Naive thymus-derived CD4-positive, alpha-beta T cell (primary cell): Measurements from ENCODE around the gene GCLC. TPM values are rescaled to one million over a fixed set of nuclear protein-coding genes. Genes with fewer than 3 reads are reported as not detected.

Source experiments
- ATAC-seq: fragments of 150-1000 bp; cut with Tn5 transposase; 2 replicates; pipeline ENCODE4 v1.10.0; 2021; ENCODE audit warnings: mild to moderate bottlenecking, moderate library complexity
- CTCF ChIA-PET: fragments of 350-600 bp; sonication (Branson Sonifier 250); formaldehyde crosslinking; loops from one replicate; lab custom pipeline; 2021; ENCODE audit warnings: antibody characterized with exemption; lab: Charles Lee
- POLR2A ChIA-PET: fragments of 350-600 bp; sonication (Branson Sonifier 250); formaldehyde crosslinking; loops from one replicate; lab custom pipeline; 2021; ENCODE audit warnings: antibody characterized with exemption, inconsistent platforms; lab: Charles Lee
- DNase-seq, 9 donors: peaks; one replicate each; pipeline versions ENCODE4 v3.0.0 to v3.0.0-alpha.2; 2020 to 2022; ENCODE audit warnings: mixed read lengths in 1 of 9
- H3K27ac ChIP-seq: one replicate; pipeline ENCODE4 v1.7.0; 2013; ENCODE audit warnings: mild to moderate bottlenecking, low read depth, low read length, moderate library complexity
- H3K27me3 ChIP-seq, 2 donors: one replicate each; pipeline ENCODE4 v1.7.0; 2013; ENCODE audit warnings: low read length in 2 of 2, mild to moderate bottlenecking in 2 of 2, moderate library complexity in 2 of 2; ENCODE audit not compliant: control insufficient read depth in 2 of 2, insufficient read depth in 2 of 2
- H3K36me3 ChIP-seq, 3 experiments: 1 replicate in 2 of 3; 2 replicates in 1 of 3; pipeline ENCODE4 v1.7.0; 2013; ENCODE audit warnings: low read length in 3 of 3, mild to moderate bottlenecking in 3 of 3, moderate library complexity in 1 of 3; ENCODE audit not compliant: insufficient read depth in 3 of 3, control insufficient read depth in 2 of 3
- H3K4me1 ChIP-seq, 2 donors: one replicate each; pipeline ENCODE4 v1.7.0; 2013; ENCODE audit warnings: low read length in 2 of 2, mild to moderate bottlenecking in 2 of 2, moderate library complexity in 1 of 2; ENCODE audit not compliant: control insufficient read depth in 2 of 2, insufficient read depth in 2 of 2
- H3K4me3 ChIP-seq: 2 replicates; pipeline ENCODE4 v1.7.0; 2013; ENCODE audit warnings: mild to moderate bottlenecking, low read length
- H3K9me3 ChIP-seq, 3 experiments: 1 replicate in 2 of 3; 2 replicates in 1 of 3; pipeline ENCODE4 v1.7.0; 2013; ENCODE audit warnings: low read length in 3 of 3; ENCODE audit not compliant: control insufficient read depth in 2 of 3
- H3K27ac Mint-ChIP-seq, 9 donors: one replicate each; pipeline ENCODE4 v1.8.0; 2020 to 2022; ENCODE audit warnings: mixed read lengths in 9 of 9, mild to moderate bottlenecking in 8 of 9, moderate library complexity in 5 of 9, inconsistent platforms in 2 of 9
- H3K27me3 Mint-ChIP-seq, 5 donors: one replicate each; pipeline ENCODE4 v1.8.0; 2021 to 2022; ENCODE audit warnings: mixed read lengths in 5 of 5, mild to moderate bottlenecking in 1 of 5
- H3K36me3 Mint-ChIP-seq, 5 donors: one replicate each; pipeline ENCODE4 v1.8.0; 2020 to 2022; ENCODE audit warnings: mixed read lengths in 5 of 5, mild to moderate bottlenecking in 3 of 5, inconsistent platforms in 1 of 5
- H3K4me1 Mint-ChIP-seq, 7 donors: one replicate each; pipeline ENCODE4 v1.8.0; 2020 to 2022; ENCODE audit warnings: mixed read lengths in 7 of 7, mild to moderate bottlenecking in 3 of 7, inconsistent platforms in 1 of 7
- H3K4me3 Mint-ChIP-seq, 10 donors: one replicate each; pipeline ENCODE4 v1.8.0; 2020 to 2022; ENCODE audit warnings: mild to moderate bottlenecking in 10 of 10, mixed read lengths in 10 of 10, moderate library complexity in 6 of 10, inconsistent platforms in 2 of 10
- H3K9me3 Mint-ChIP-seq, 11 donors: one replicate each; pipeline ENCODE4 v1.8.0; 2020 to 2022; ENCODE audit warnings: mixed read lengths in 11 of 11, mild to moderate bottlenecking in 4 of 11, inconsistent platforms in 1 of 11, moderate library complexity in 1 of 11
- intact Hi-C, 2 donors: fragments of 100-400 bp; cut with micrococcal nuclease; formaldehyde crosslinking; loops; one replicate each; pipeline ENCODE4 v1.15.1; 2023
- polyA plus RNA-seq, 2 donors: library from polyadenylated mRNA; unstranded; fragments of 300-500 nt; fragmentation: Illumina TruSeq; gene quantifications; one replicate each; pipeline ENCODE4 v1.2.3, GENCODE V29; 2021
- total RNA-seq, 6 experiments: library from RNA in 5 of 6; stranded (reverse) in 5 of 6; gene quantifications; 1 replicate in 5 of 6; 2 replicates in 1 of 6; pipeline ENCODE4 v1.2.3 and lab custom pipeline; 2021 to 2026

The GCLC gene
- total and polyA plus RNA-seq, 7 experiments from 2014 or later: 8.3 to 37.5 (median 27.5) TPM

- Histone ChIP-seq H3K36me3 (no peaks in the 10 kb centered on the region), H3K4me3 (no peak overlapping the region), H3K27ac (no peak overlapping the region), H3K9me3 (no peaks in the 10 kb centered on the region), H3K4me1 (no peaks in the 10 kb centered on the region), H3K27me3 (peaks cover 0 to 4% of the 10 kb centered on the region in 2 donors)
- Mint-ChIP-seq H3K9me3 (no peaks in the 10 kb centered on the region), H3K36me3 (no peaks in the 10 kb centered on the region), H3K27ac (no peak overlapping the region), H3K27me3 (peaks cover 0 to 5% (median 0%) of the 10 kb centered on the region in 5 donors), H3K4me3 (no peak overlapping the region), H3K4me1 (peaks cover 0 to 8% (median 0%) of the 10 kb centered on the region in 7 donors)
- intact Hi-C loops: no loop called here
- ChIA-PET POLR2A (no interaction called here), CTCF (no interaction called here)
- ATAC-seq (no peak), DNase-seq (no peak)
These were observed 40.5 kb upstream of the GCLC start for GRCh38 chr6:53585208-53585900.

- H3K4me3 ChIP-seq: no peak overlapping the region
- no peaks in the 10 kb centered on the region for H3K9me3 Mint-ChIP-seq
These were observed 39.8 kb upstream of the GCLC start for GRCh38 chr6:53584726-53585125.

GRCh38 chr6:53583451-53583850, 38.5 kb upstream of the GCLC start:
- no peaks in the 10 kb centered on the region for H3K4me1 ChIP-seq

More at GRCh38 chr6:53584726-53585125, 39.8 kb upstream of the GCLC start:
- no peak overlapping the region for H3K27ac Mint-ChIP-seq
- Histone ChIP-seq H3K9me3 (no peaks in the 10 kb centered on the region), H3K27me3 (peaks cover 0 to 4% of the 10 kb centered on the region in 2 donors), H3K4me1 (no peaks in the 10 kb centered on the region), H3K27ac (no peak overlapping the region), H3K36me3 (no peaks in the 10 kb centered on the region)
- peaks cover 0 to 5% (median 0%) of the 10 kb centered on the region in 5 donors for H3K27me3 Mint-ChIP-seq
- H3K4me3 Mint-ChIP-seq: no peak overlapping the region
- DNase-seq (no peak), ATAC-seq (peak; percentile 31)
- CTCF ChIA-PET: no interaction called here
- H3K4me1 Mint-ChIP-seq: peaks cover 0 to 8% (median 0%) of the 10 kb centered on the region in 7 donors
- no peaks in the 10 kb centered on the region for H3K36me3 Mint-ChIP-seq
- intact Hi-C loops: no loop called here
- POLR2A ChIA-PET: no interaction called here

GRCh38 chr6:53582963-53583362, 38.1 kb upstream of the GCLC start:
- Histone ChIP-seq H3K9me3 (no peaks in the 10 kb centered on the region), H3K27me3 (peaks cover 0 to 4% of the 10 kb centered on the region in 2 donors), H3K27ac (no peak overlapping the region), H3K4me1 (no peaks in the 10 kb centered on the region), H3K4me3 (no peak overlapping the region), H3K36me3 (no peaks in the 10 kb centered on the region)
- POLR2A ChIA-PET: no interaction called here
- Mint-ChIP-seq H3K4me1 (peaks cover 0 to 8% (median 0%) of the 10 kb centered on the region in 7 donors), H3K27me3 (no peaks in the 10 kb centered on the region), H3K36me3 (no peaks in the 10 kb centered on the region), H3K9me3 (no peaks in the 10 kb centered on the region), H3K27ac (no peak overlapping the region), H3K4me3 (no peak overlapping the region)
- ATAC-seq (no peak), DNase-seq (no peak)
- intact Hi-C loops: no loop called here
- CTCF ChIA-PET: no interaction called here

More at GRCh38 chr6:53583451-53583850, 38.5 kb upstream of the GCLC start:
- no peaks in the 10 kb centered on the region for H3K9me3 Mint-ChIP-seq
- H3K27me3 Mint-ChIP-seq: no peaks in the 10 kb centered on the region
- H3K4me3 ChIP-seq: no peak overlapping the region
- ChIA-PET CTCF (no interaction called here), POLR2A (no interaction called here)
- peaks cover 0 to 4% of the 10 kb centered on the region in 2 donors for H3K27me3 ChIP-seq
- H3K27ac Mint-ChIP-seq: no peak overlapping the region
- no peak overlapping the region for H3K4me3 Mint-ChIP-seq
- no peaks in the 10 kb centered on the region for H3K9me3 ChIP-seq
- DNase-seq (no peak), ATAC-seq (no peak)
- intact Hi-C loops: no loop called here
- H3K36me3 Mint-ChIP-seq: no peaks in the 10 kb centered on the region
- peaks cover 0 to 8% (median 0%) of the 10 kb centered on the region in 7 donors for H3K4me1 Mint-ChIP-seq
- no peaks in the 10 kb centered on the region for H3K36me3 ChIP-seq
- H3K27ac ChIP-seq: no peak overlapping the region

- ATAC-seq (no peak), DNase-seq (no peak)
- Mint-ChIP-seq H3K27me3 (no peaks in the 10 kb centered on the region), H3K36me3 (no peaks in the 10 kb centered on the region), H3K27ac (peak overlapping the region in 1 of 9 donors; percentile 10), H3K9me3 (no peaks in the 10 kb centered on the region), H3K4me1 (peaks cover 0 to 8% (median 0%) of the 10 kb centered on the region in 7 donors), H3K4me3 (no peak overlapping the region)
- intact Hi-C loops: no loop called here
- no peaks in the 10 kb centered on the region for H3K36me3 ChIP-seq
- no peak overlapping the region for H3K4me3 ChIP-seq
- ChIA-PET POLR2A (interaction anchor here (0.7 kb wide), 1 partner anchor 1432 kb away, joined by 3 read pairs; no protein-coding TSS in a partner anchor), CTCF (interaction anchor here (0.7 kb wide), 1 partner anchor 386 kb away, joined by 3 read pairs; no protein-coding TSS in a partner anchor)
- no peak overlapping the region for H3K27ac ChIP-seq
- H3K9me3 ChIP-seq: no peaks in the 10 kb centered on the region
- H3K27me3 ChIP-seq: no peaks in the 10 kb centered on the region
- no peaks in the 10 kb centered on the region for H3K4me1 ChIP-seq
These were observed 37.0 kb upstream of the GCLC start for GRCh38 chr6:53581856-53582255.

GRCh38 chr6:53581173-53581773, 36.4 kb upstream of the GCLC start:
- CTCF ChIA-PET: interaction anchor here (0.7 kb wide), 1 partner anchor 387 kb away, joined by 3 read pairs; no protein-coding TSS in a partner anchor
- Mint-ChIP-seq H3K9me3 (no peaks in the 10 kb centered on the region), H3K27ac (peak overlapping the region in 1 of 9 donors; percentile 10), H3K4me3 (no peak overlapping the region), H3K27me3 (no peaks in the 10 kb centered on the region), H3K4me1 (peaks cover 0 to 8% (median 0%) of the 10 kb centered on the region in 7 donors), H3K36me3 (no peaks in the 10 kb centered on the region)
- H3K4me1 ChIP-seq: no peaks in the 10 kb centered on the region
- POLR2A ChIA-PET: interaction anchor here (0.7 kb wide), 1 partner anchor 1431 kb away, joined by 3 read pairs; no protein-coding TSS in a partner anchor
- no peaks in the 10 kb centered on the region for H3K36me3 ChIP-seq
- no peak overlapping the region for H3K27ac ChIP-seq
- no peaks in the 10 kb centered on the region for H3K27me3 ChIP-seq
- no peak for DNase-seq
- ATAC-seq: no peak
- intact Hi-C loops: no loop called here
- H3K4me3 ChIP-seq: no peak overlapping the region
- no peaks in the 10 kb centered on the region for H3K9me3 ChIP-seq
